GM12878 (cell line): ENCODE measurements around the gene NOC4L. TPM values are rescaled to one million over a fixed set of nuclear protein-coding genes. Genes with fewer than 3 reads are reported as not detected.

Experiments
- ATAC-seq: fragments of 200-7000 bp; cut with Tn5 transposase; 3 replicates; pipeline ENCODE4 v1.9.1; 2020; ENCODE audit warnings: mild to moderate bottlenecking, moderate library complexity
- BruUV-seq: library from RNA; stranded (reverse); fragments of 400-500 nt; replicated peaks from 2 replicates; lab custom pipeline; 2021; lab: Mats Ljungman, UMichigan
- CTCF ChIA-PET: fragments of 300-600 bp; sonication (Branson Sonifier 250); formaldehyde crosslinking; extraction: SDS; loops from one replicate; lab custom pipeline; 2021; ENCODE audit warnings: inconsistent platforms; lab: Yijun Ruan, JAX
- POLR2A ChIA-PET: fragments of 350-600 bp; formaldehyde crosslinking; extraction: SDS; loops from one replicate; lab custom pipeline; 2021; ENCODE audit warnings: inconsistent platforms; lab: Charles Lee
- RAD21 ChIA-PET: fragments of 300-600 bp; sonication (Branson Sonifier 250); formaldehyde crosslinking; loops from one replicate; lab custom pipeline; 2023; ENCODE audit warnings: antibody characterized with exemption; ENCODE audit not compliant: unreplicated experiment; lab: Charles Lee
- SMC1A ChIA-PET: fragments of 300-600 bp; sonication (Branson Sonifier 250); formaldehyde crosslinking; loops from one replicate; lab custom pipeline; 2023; ENCODE audit not compliant: unreplicated experiment, uncharacterized antibody; lab: Charles Lee
- DNase-seq: peaks from one replicate; pipeline ENCODE4 v3.0.0-alpha.2; 2011; ENCODE audit warnings: low read depth, low spot score
- FAIRE-seq: peaks from 3 replicates; lab custom pipeline; 2011; peaks lifted over from hg19 to GRCh38; lab: Jason Lieb, UNC
- H2AFZ ChIP-seq: 2 replicates; pipeline ENCODE4 v1.6.0; 2011; ENCODE audit warnings: low read depth, low read length, control low read depth; ENCODE audit not compliant: control insufficient read depth
- H3K27ac ChIP-seq: 2 replicates; pipeline ENCODE4 v1.5.1; 2011; ENCODE audit warnings: control low read depth; ENCODE audit not compliant: control insufficient read depth, insufficient read depth
- H3K27me3 ChIP-seq, 2 experiments: replicated peaks in 1 of 2; 2 replicates each; pipeline versions ENCODE4 v1.6.0 to v1.6.1; 2011; ENCODE audit warnings: low read length in 1 of 2; ENCODE audit not compliant: control insufficient read depth in 2 of 2, insufficient read depth in 2 of 2
- H3K36me3 ChIP-seq, 2 experiments: 2 replicates each; pipeline ENCODE4 v1.5.1; 2011; ENCODE audit warnings: low read length in 1 of 2; ENCODE audit not compliant: control insufficient read depth in 2 of 2, insufficient read depth in 2 of 2
- H3K4me1 ChIP-seq: 2 replicates; pipeline ENCODE4 v1.6.1; 2011; ENCODE audit warnings: mild to moderate bottlenecking, low read length, moderate library complexity, mixed read lengths; ENCODE audit not compliant: control insufficient read depth, insufficient read depth
- H3K4me2 ChIP-seq: 2 replicates; pipeline ENCODE4 v1.6.0; 2011; ENCODE audit warnings: control low read depth; ENCODE audit not compliant: control insufficient read depth, insufficient read depth
- H3K4me3 ChIP-seq: fragments of 200-600 bp; sonication (generic); 2 replicates; pipeline ENCODE4 v1.5.1; 2016
- H3K79me2 ChIP-seq: 2 replicates; pipeline ENCODE4 v1.6.0; 2011; ENCODE audit warnings: low read length; ENCODE audit not compliant: control insufficient read depth, insufficient read depth
- H3K9ac ChIP-seq: 2 replicates; pipeline ENCODE4 v1.8.0; 2011; ENCODE audit warnings: low read length, control low read depth, mixed read lengths; ENCODE audit not compliant: control insufficient read depth, insufficient read depth
- H3K9me3 ChIP-seq: replicated peaks from 3 replicates; pipeline ENCODE4 v1.5.1; 2011; ENCODE audit warnings: mild to moderate bottlenecking, low read length; ENCODE audit not compliant: control insufficient read depth, insufficient read depth
- H4K20me1 ChIP-seq: 2 replicates; pipeline ENCODE4 v1.6.0; 2011; ENCODE audit not compliant: control insufficient read depth, insufficient read depth
- E2F4 ChIP-seq: IDR thresholded peaks from 2 replicates; pipeline ENCODE4 v1.6.1; 2012; ENCODE audit warnings: low read depth, low read length, improper control_type of control experiment
- E4F1 ChIP-seq: fragments of 450-650 bp; IDR thresholded peaks from 2 replicates; pipeline ENCODE4 v1.6.1; 2018; ENCODE audit warnings: borderline replicate concordance, mild to moderate bottlenecking; ENCODE audit not compliant: partially characterized antibody
- ELK1 ChIP-seq: IDR thresholded peaks from 2 replicates; pipeline ENCODE4 v1.6.1; 2012; ENCODE audit warnings: low read depth, low read length, improper control_type of control experiment
- HCFC1 ChIP-seq: fragments of 150-350 bp; IDR thresholded peaks from 2 replicates; pipeline ENCODE4 v1.6.1; 2014; ENCODE audit warnings: low read length
- KAT2A ChIP-seq: conservative IDR thresholded peaks from 2 replicates; pipeline ENCODE4 v1.6.1; 2011; ENCODE audit warnings: low read depth, low read length; ENCODE audit not compliant: control insufficient read depth
- NFXL1 ChIP-seq: fragments of 450-650 bp; IDR thresholded peaks from 2 replicates; pipeline ENCODE4 v1.6.1; 2017; ENCODE audit warnings: antibody characterized with exemption, mild to moderate bottlenecking, borderline replicate concordance
- WGBS: methylation state at CpG from one replicate; pipeline ENCODE4 v1.1.6; 2016; ENCODE audit warnings: low lambda C conversion rate; ENCODE audit not compliant: insufficient replicate concordance, insufficient coverage; ENCODE audit errors: missing lambda C conversion rate; 5-methylcytosine and 5-hydroxymethylcytosine counted together
- in situ Hi-C: fragments of 300-500 bp; cut with MboI; formaldehyde crosslinking; loops from 9 replicates; pipeline ENCODE4 v1.14.3; 2018; ENCODE audit warnings: mixed read lengths
- intact Hi-C: fragments of 100-400 bp; cut with micrococcal nuclease; formaldehyde crosslinking; loops from one replicate; pipeline ENCODE4 v1.14.2; 2022; ENCODE audit not compliant: unreplicated experiment
- polyA plus RNA-seq, 11 experiments: library from polyadenylated mRNA; depleted of rRNA in 4 of 11; unstranded in 6 of 11; stranded (reverse) in 5 of 11; fragments of >200 nt; fragmentation: Nextera tagmentation in 4 of 11; fragmentation: Illumina TruSeq in 1 of 11; extraction: Ambion mirVana in 4 of 11; extraction: Trizol in 1 of 11; gene quantifications; 1 replicate in 1 of 11; 2 replicates in 10 of 11; pipeline versions ENCODE4 v1.2.1 to v1.2.3, GENCODE V29; 2011 to 2016; ENCODE audit warnings: inconsistent platforms in 2 of 11, missing spikeins in 2 of 11, low read depth in 1 of 11
- total RNA-seq, 4 experiments: library from RNA; depleted of rRNA in 3 of 4; stranded (reverse); fragments of >200 nt in 3 of 4; fragmentation: Illumina TruSeq in 1 of 4; extraction: Trizol in 1 of 4; gene quantifications; 2 replicates each; pipeline versions ENCODE4 v1.2.1 to v1.2.3, GENCODE V29; 2013 to 2021
- TF ChIP-seq, protein P1 (sequence below): fragments of 450-650 bp; conservative IDR thresholded peaks from 2 replicates; pipeline ENCODE4 v1.6.1; 2017; ENCODE audit warnings: mild to moderate bottlenecking, moderate library complexity

The NOC4L gene
- total and polyA plus RNA-seq, 10 of the 15 experiments (the other 5 are each of a cell fraction or from before 2014, with no cell fraction given) = 0.72 to 68.2 (median 15.2) TPM

DNA sequence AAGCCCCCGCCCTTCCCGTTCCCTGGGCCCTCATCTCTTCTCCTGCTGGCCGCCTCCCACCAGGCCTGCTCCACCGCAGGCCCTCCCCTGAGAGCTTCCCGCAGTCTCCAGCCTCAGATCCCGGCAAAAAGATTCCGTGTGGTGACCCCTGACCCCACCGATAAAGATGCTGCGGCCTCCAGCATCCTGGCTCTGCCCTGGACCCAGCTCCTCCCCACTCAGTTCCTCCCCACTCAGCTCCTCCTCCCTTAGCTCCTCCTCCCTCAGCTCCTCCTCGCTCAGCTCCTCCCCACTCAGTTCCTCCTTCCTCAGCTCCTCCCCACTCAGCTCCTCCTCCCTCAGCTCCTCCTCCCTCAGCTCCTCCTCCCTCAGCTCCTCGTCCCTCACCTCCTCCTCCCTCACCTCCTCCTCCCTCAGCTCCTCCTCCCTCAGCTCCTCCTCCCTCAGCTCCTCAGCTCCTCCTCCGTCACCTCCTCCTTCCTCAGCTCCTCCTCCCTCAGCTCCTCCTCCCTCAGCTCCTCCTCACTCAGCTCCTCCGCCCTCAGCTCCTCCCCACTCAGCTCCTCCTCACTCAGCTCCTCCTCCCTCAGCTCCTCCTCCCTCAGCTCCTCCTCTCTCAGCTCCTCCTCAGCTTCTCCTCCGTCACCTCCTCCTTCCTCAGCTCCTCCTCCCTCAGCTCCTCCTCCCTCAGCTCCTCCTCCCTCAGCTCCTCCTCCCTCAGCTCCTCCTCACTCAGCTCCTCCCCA is 17.0 kb downstream of the NOC4L start:
- ChIA-PET SMC1A (no interaction called here), RAD21 (no interaction called here), POLR2A (no interaction called here), CTCF (no interaction called here)
- TF ChIP-seq, protein P1, sequence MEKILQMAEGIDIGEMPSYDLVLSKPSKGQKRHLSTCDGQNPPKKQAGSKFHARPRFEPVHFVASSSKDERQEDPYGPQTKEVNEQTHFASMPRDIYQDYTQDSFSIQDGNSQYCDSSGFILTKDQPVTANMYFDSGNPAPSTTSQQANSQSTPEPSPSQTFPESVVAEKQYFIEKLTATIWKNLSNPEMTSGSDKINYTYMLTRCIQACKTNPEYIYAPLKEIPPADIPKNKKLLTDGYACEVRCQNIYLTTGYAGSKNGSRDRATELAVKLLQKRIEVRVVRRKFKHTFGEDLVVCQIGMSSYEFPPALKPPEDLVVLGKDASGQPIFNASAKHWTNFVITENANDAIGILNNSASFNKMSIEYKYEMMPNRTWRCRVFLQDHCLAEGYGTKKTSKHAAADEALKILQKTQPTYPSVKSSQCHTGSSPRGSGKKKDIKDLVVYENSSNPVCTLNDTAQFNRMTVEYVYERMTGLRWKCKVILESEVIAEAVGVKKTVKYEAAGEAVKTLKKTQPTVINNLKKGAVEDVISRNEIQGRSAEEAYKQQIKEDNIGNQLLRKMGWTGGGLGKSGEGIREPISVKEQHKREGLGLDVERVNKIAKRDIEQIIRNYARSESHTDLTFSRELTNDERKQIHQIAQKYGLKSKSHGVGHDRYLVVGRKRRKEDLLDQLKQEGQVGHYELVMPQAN = no peak
- TF ChIP-seq E4F1 (no peak), NFXL1 (no peak), KAT2A (no peak), E2F4 (no peak), ELK1 (no peak), HCFC1 (no peak)
- H3K79me2 ChIP-seq = no peaks in the 10 kb centered on the region
- no peak overlapping the region for H3K4me2 ChIP-seq
- 81% methylated on average over 5 of the region's 14 CpGs for WGBS
- no peak overlapping the region for H3K9ac ChIP-seq
- peaks cover 3 to 5% of the 10 kb centered on the region in 2 experiments for H3K36me3 ChIP-seq
- intact Hi-C loops = no loop called here
- no peak for DNase-seq
- no peak overlapping the region for H2AFZ ChIP-seq
- no peaks in the 10 kb centered on the region for H3K27me3 ChIP-seq
- BruUV-seq = no TSS peak
- H3K4me3 ChIP-seq = no peak overlapping the region
- no peaks in the 10 kb centered on the region for H4K20me1 ChIP-seq
- ATAC-seq = no peak
- peaks cover 8% of the 10 kb centered on the region for H3K9me3 ChIP-seq
- no peak overlapping the region for H3K27ac ChIP-seq
- FAIRE-seq = no peak
- no peaks in the 10 kb centered on the region for H3K4me1 ChIP-seq
- in situ Hi-C loops = no loop called here
